Ishikawa (cell line): ENCODE data around the gene RNF180.

Source experiments
- CEBPB ChIP-seq: IDR thresholded peaks from 2 replicates; pipeline ENCODE4 v1.6.1; 2012
- CREB1 ChIP-seq: IDR thresholded peaks from 2 replicates; pipeline ENCODE4 v1.6.1; 2012; ENCODE audit warnings: low read depth
- EGR1 ChIP-seq: IDR thresholded peaks from 2 replicates; pipeline ENCODE4 v1.6.1; 2012
- EP300 ChIP-seq: IDR thresholded peaks from 2 replicates; pipeline ENCODE4 v1.6.1; 2012; ENCODE audit warnings: borderline replicate concordance
- FOXM1 ChIP-seq: IDR thresholded peaks from 2 replicates; pipeline ENCODE4 v1.6.1; 2012; ENCODE audit warnings: low read depth, borderline replicate concordance
- MAX ChIP-seq: IDR thresholded peaks from 2 replicates; pipeline ENCODE4 v1.6.1; 2012
- NFIC ChIP-seq: IDR thresholded peaks from 2 replicates; pipeline ENCODE4 v1.6.1; 2012
- RAD21 ChIP-seq: IDR thresholded peaks from 2 replicates; pipeline ENCODE4 v1.6.1; 2012; ENCODE audit warnings: low read depth
- REST ChIP-seq: IDR thresholded peaks from 2 replicates; pipeline ENCODE4 v1.6.1; 2012; ENCODE audit warnings: low read depth, mild to moderate bottlenecking
- TAF1 ChIP-seq: IDR thresholded peaks from 2 replicates; pipeline ENCODE4 v1.6.1; 2012; ENCODE audit warnings: low read depth, mild to moderate bottlenecking
- TCF12 ChIP-seq: IDR thresholded peaks from 2 replicates; pipeline ENCODE4 v1.6.1; 2012; ENCODE audit warnings: low read depth
- TEAD4 ChIP-seq: IDR thresholded peaks from 2 replicates; pipeline ENCODE4 v1.6.1; 2012
- USF1 ChIP-seq: IDR thresholded peaks from 2 replicates; pipeline ENCODE4 v1.6.1; 2012
- YY1 ChIP-seq: IDR thresholded peaks from 2 replicates; pipeline ENCODE4 v1.6.1; 2012; ENCODE audit warnings: low read depth
- ZBTB7A ChIP-seq: IDR thresholded peaks from 2 replicates; pipeline ENCODE4 v1.6.1; 2012; ENCODE audit warnings: low read depth

Gene RNF180

GRCh38 chr5:64339769-64340168, 174.1 kb downstream of the RNF180 start:
- TF ChIP-seq TEAD4 (no peak), TAF1 (no peak), EP300 (no peak), MAX (no peak), CEBPB (no peak), TCF12 (no peak)

- TF ChIP-seq EP300 = no peak
- TF ChIP-seq CEBPB = no peak
- TF ChIP-seq USF1 = no peak
- no peak for TF ChIP-seq FOXM1
- no peak for TF ChIP-seq NFIC
- no peak for TF ChIP-seq CREB1
- TF ChIP-seq TAF1 = no peak
- no peak for TF ChIP-seq RAD21
- no peak for TF ChIP-seq YY1
- no peak for TF ChIP-seq MAX
- no peak for TF ChIP-seq TCF12
- no peak for TF ChIP-seq ZBTB7A
- TF ChIP-seq TEAD4 = no peak
- no peak for TF ChIP-seq REST
- no peak for TF ChIP-seq EGR1
Observed at GRCh38 chr5:64340293-64340692, 174.7 kb downstream of the RNF180 start.

- TF ChIP-seq REST = no peak
- no peak for TF ChIP-seq EGR1
- no peak for TF ChIP-seq USF1
- TF ChIP-seq TCF12 = no peak
- TF ChIP-seq MAX = no peak
- no peak for TF ChIP-seq TEAD4
- TF ChIP-seq ZBTB7A = no peak
- no peak for TF ChIP-seq NFIC
- no peak for TF ChIP-seq CEBPB
- TF ChIP-seq YY1 = no peak
- TF ChIP-seq EP300 = no peak
- TF ChIP-seq TAF1 = no peak
- TF ChIP-seq RAD21 = no peak
- no peak for TF ChIP-seq CREB1
- TF ChIP-seq FOXM1 = no peak
Observed at GRCh38 chr5:64341340-64341739, 175.7 kb downstream of the RNF180 start.

- no peak for TF ChIP-seq REST
- TF ChIP-seq TCF12 = no peak
Observed at GRCh38 chr5:64344501-64344900, 178.9 kb downstream of the RNF180 start.

- TF ChIP-seq RAD21 (peak; percentile 34; the same call in 1 of the 2 replicates), REST (no peak), YY1 (no peak)
Observed at GRCh38 chr5:64347309-64347708, 181.7 kb downstream of the RNF180 start.
